HG02642 (cell line): ENCODE measurements around the gene KATNAL1.
A peak's percentile ranks its signal among the peaks of the same experiment; 100 is the strongest.
"Not testable (repeated sequence)": the region's sequence is repeated elsewhere in the genome, so short reads cannot be mapped to it uniquely, and the experiment has no call there.

Source experiments
- ATAC-seq: cut with Tn5 transposase; IDR thresholded peaks from one replicate; pipeline ENCODE4 v1.9.1; 2021; ENCODE audit warnings: mild to moderate bottlenecking; ENCODE audit not compliant: unreplicated experiment, poor library complexity

KATNAL1 gene

GRCh38 chr13:30234619-30235162 lies 72.7 kb downstream of the KATNAL1 start:
- ATAC-seq: no peak

- no peak for ATAC-seq
Measured at GRCh38 chr13:30224732-30225131, 82.6 kb downstream of the KATNAL1 start.

GRCh38 chr13:30222254-30222653 lies 85.1 kb downstream of the KATNAL1 start:
- no peak for ATAC-seq

- no peak for ATAC-seq
Measured at GRCh38 chr13:30216111-30216510, 91.2 kb downstream of the KATNAL1 start.

- ATAC-seq: no peak
Measured at GRCh38 chr13:30212256-30212655, 95.1 kb downstream of the KATNAL1 start.

- no peak for ATAC-seq
Measured at GRCh38 chr13:30211745-30212144, 95.6 kb downstream of the KATNAL1 start.

- ATAC-seq: peak; percentile 45
Measured at GRCh38 chr13:30204564-30204963, 102.8 kb downstream of the KATNAL1 start.

- ATAC-seq: no peak
Measured at GRCh38 chr13:30196025-30196424, 111.3 kb downstream of the KATNAL1 start.

- ATAC-seq: no peak
Measured at GRCh38 chr13:30194906-30195305, 112.4 kb downstream of the KATNAL1 start.

GRCh38 chr13:30193279-30194234 lies 113.8 kb downstream of the KATNAL1 start:
- ATAC-seq: no peak

GRCh38 chr13:30192320-30193093 lies 114.8 kb downstream of the KATNAL1 start:
- no peak for ATAC-seq

GRCh38 chr13:30191491-30192100 lies 115.8 kb downstream of the KATNAL1 start:
- no peak for ATAC-seq

GRCh38 chr13:30186634-30187415 lies 120.5 kb downstream of the KATNAL1 start:
- no peak for ATAC-seq

- ATAC-seq: no peak
Measured at GRCh38 chr13:30181888-30182651, 125.3 kb downstream of the KATNAL1 start.

GRCh38 chr13:30179597-30180276 lies 127.6 kb downstream of the KATNAL1 start:
- no peak for ATAC-seq

- ATAC-seq: no peak
Measured at GRCh38 chr13:30178976-30179375, 128.4 kb downstream of the KATNAL1 start.

GRCh38 chr13:30175166-30175565 lies 132.2 kb downstream of the KATNAL1 start:
- no peak for ATAC-seq

- ATAC-seq: not testable (repeated sequence)
Measured at GRCh38 chr13:30174250-30174649, 133.1 kb downstream of the KATNAL1 start.

GRCh38 chr13:30173303-30173610 lies 134.1 kb downstream of the KATNAL1 start:
- no peak for ATAC-seq
